PC-3 (cell line): Measurements from ENCODE around the gene BATF3. TPM values are rescaled to one million over a fixed set of nuclear protein-coding genes. Genes with fewer than 3 reads are reported as not detected.

Source experiments
- ATAC-seq: fragments of 200-7000 bp; cut with Tn5 transposase; 2 replicates; pipeline ENCODE4 v1.9.1; 2020; ENCODE audit warnings: mild to moderate bottlenecking, moderate library complexity
- BruUV-seq: library from RNA; stranded (reverse); fragments of 400-500 nt; replicated peaks from 2 replicates; lab custom pipeline; 2021; lab: Mats Ljungman, UMichigan
- CTCF ChIA-PET: fragments of 300-600 bp; sonication (Branson Sonifier 250); formaldehyde crosslinking; loops from one replicate; lab custom pipeline; 2022; ENCODE audit warnings: antibody characterized with exemption; lab: Charles Lee
- POLR2A ChIA-PET: fragments of 300-600 bp; sonication (Branson Sonifier 250); formaldehyde crosslinking; loops from one replicate; lab custom pipeline; 2022; ENCODE audit warnings: antibody characterized with exemption; ENCODE audit not compliant: unreplicated experiment; lab: Charles Lee
- DNase-seq: peaks from one replicate; pipeline ENCODE4 v3.0.0-alpha.2; 2015
- H2AFZ ChIP-seq: fragments of 300-600 bp; sonication (generic); 2 replicates; pipeline ENCODE4 v1.6.0; 2016; ENCODE audit warnings: antibody characterized with exemption, low read length
- H3F3A ChIP-seq: fragments of 300-600 bp; sonication (generic); one replicate; pipeline ENCODE4 v1.6.0; 2017; ENCODE audit warnings: antibody characterized with exemption, low read length, control low read depth, mild to moderate bottlenecking; ENCODE audit not compliant: unreplicated experiment
- H3K27ac ChIP-seq: fragments of 300-600 bp; sonication (generic); 2 replicates; pipeline ENCODE4 v1.5.1; 2016; ENCODE audit warnings: mild to moderate bottlenecking, low read length
- H3K27me3 ChIP-seq: fragments of 300-600 bp; sonication (generic); 2 replicates; pipeline ENCODE4 v1.6.1; 2016; ENCODE audit warnings: low read length, mixed read lengths
- H3K36me3 ChIP-seq: fragments of 300-600 bp; sonication (generic); 2 replicates; pipeline ENCODE4 v1.6.1; 2016; ENCODE audit warnings: low read depth, mixed run types, low read length, mixed read lengths
- H3K4me1 ChIP-seq: fragments of 300-600 bp; sonication (generic); 2 replicates; pipeline ENCODE4 v1.5.1; 2016; ENCODE audit warnings: low read length; ENCODE audit not compliant: insufficient read depth
- H3K4me2 ChIP-seq: fragments of 300-600 bp; sonication (generic); 2 replicates; pipeline ENCODE4 v1.6.0; 2016; ENCODE audit warnings: low read length
- H3K4me3 ChIP-seq: fragments of 300-600 bp; sonication (generic); 2 replicates; pipeline ENCODE4 v1.5.1; 2016; ENCODE audit warnings: mild to moderate bottlenecking, low read length, mixed read lengths
- H3K79me2 ChIP-seq: fragments of 300-600 bp; sonication (generic); 2 replicates; pipeline ENCODE4 v1.6.1; 2017; ENCODE audit warnings: low read length, mixed read lengths
- H3K9ac ChIP-seq: fragments of 300-600 bp; sonication (generic); 2 replicates; pipeline ENCODE4 v1.6.0; 2016; ENCODE audit warnings: mild to moderate bottlenecking, low read length
- H3K9me2 ChIP-seq: fragments of 300-600 bp; sonication (generic); replicated peaks from 2 replicates; pipeline ENCODE4 v1.6.1; 2016; ENCODE audit warnings: mixed run types, low read length, mixed read lengths
- H3K9me3 ChIP-seq: fragments of 300-600 bp; sonication (generic); 2 replicates; pipeline ENCODE4 v1.6.1; 2016; ENCODE audit warnings: low read length, mixed read lengths
- H4K20me1 ChIP-seq: fragments of 300-600 bp; sonication (generic); 2 replicates; pipeline ENCODE4 v1.6.1; 2016; ENCODE audit warnings: low read length, mixed read lengths
- CTCF ChIP-seq: fragments of 300-600 bp; sonication (generic); conservative IDR thresholded peaks from 2 replicates; pipeline ENCODE4 v1.5.1; 2017; ENCODE audit warnings: antibody characterized with exemption, low read depth, mild to moderate bottlenecking, low read length
- EZH2 ChIP-seq: fragments of 300-600 bp; sonication (generic); IDR thresholded peaks from one replicate; pipeline ENCODE4 v1.6.1; 2017; ENCODE audit warnings: antibody characterized with exemption, mild to moderate bottlenecking, low read length; ENCODE audit not compliant: unreplicated experiment
- EZH2phosphoT487 ChIP-seq: fragments of 300-600 bp; sonication (generic); IDR thresholded peaks from 2 replicates; pipeline ENCODE4 v1.6.1; 2018; ENCODE audit warnings: mild to moderate bottlenecking, antibody characterized with exemption, low read length, borderline replicate concordance
- intact Hi-C: fragments of 100-400 bp; cut with micrococcal nuclease; formaldehyde crosslinking; loops from 2 replicates; pipeline ENCODE4 v1.9.0; 2023
- total RNA-seq: library from RNA; depleted of rRNA; stranded (reverse); fragments of >200 nt; gene quantifications from 2 replicates; pipeline ENCODE4 v1.2.3, GENCODE V29; 2014

The BATF3 gene
- total RNA-seq, 1 experiment from 2014 or later: 4.3 TPM

GRCh38 chr1:212737559-212737958 lies 37.9 kb upstream of the BATF3 start:
- POLR2A ChIA-PET: interaction anchor here (0.6 kb wide), 1 partner anchor 318 kb away, joined by 3 read pairs; no protein-coding TSS in a partner anchor

GRCh38 chr1:212733109-212733508 lies 33.5 kb upstream of the BATF3 start:
- H3K9me3 ChIP-seq: no peaks in the 10 kb centered on the region
- CTCF ChIA-PET: no interaction called here
- no peak overlapping the region for H3K27ac ChIP-seq
- no peaks in the 10 kb centered on the region for H3K4me1 ChIP-seq
- H3K27me3 ChIP-seq: no peaks in the 10 kb centered on the region
- H4K20me1 ChIP-seq: no peaks in the 10 kb centered on the region
- H3K79me2 ChIP-seq: no peaks in the 10 kb centered on the region
- no peaks in the 10 kb centered on the region for H3F3A ChIP-seq
- ATAC-seq (no peak), DNase-seq (no peak)
- H3K4me3 ChIP-seq: no peak overlapping the region
- BruUV-seq: no TSS peak
- POLR2A ChIA-PET: no interaction called here
- TF ChIP-seq EZH2 (no peak), CTCF (no peak), EZH2phosphoT487 (no peak)
- no peaks in the 10 kb centered on the region for H3K36me3 ChIP-seq
- no peaks in the 10 kb centered on the region for H3K9me2 ChIP-seq
- intact Hi-C loops: no loop called here
- no peak overlapping the region for H2AFZ ChIP-seq
- no peak overlapping the region for H3K4me2 ChIP-seq
- no peak overlapping the region for H3K9ac ChIP-seq

More at GRCh38 chr1:212737559-212737958, 37.9 kb upstream of the BATF3 start:
- H3K4me1 ChIP-seq: no peaks in the 10 kb centered on the region
- H3K9ac ChIP-seq: no peak overlapping the region
- intact Hi-C loops: no loop called here
- no peak overlapping the region for H3K4me2 ChIP-seq
- H3K9me3 ChIP-seq: no peaks in the 10 kb centered on the region
- H3K27ac ChIP-seq: no peak overlapping the region
- ATAC-seq (no peak), DNase-seq (no peak)
- no peak overlapping the region for H2AFZ ChIP-seq
- no peaks in the 10 kb centered on the region for H3F3A ChIP-seq
- no peaks in the 10 kb centered on the region for H4K20me1 ChIP-seq
- TF ChIP-seq EZH2phosphoT487 (no peak), EZH2 (no peak), CTCF (no peak)
- no peaks in the 10 kb centered on the region for H3K27me3 ChIP-seq
- CTCF ChIA-PET: no interaction called here
- H3K79me2 ChIP-seq: no peaks in the 10 kb centered on the region
- 0 out of 2 replicates have a peak, but pooled peaks cover 5% of the 10 kb centered on the region for H3K36me3 ChIP-seq
- H3K9me2 ChIP-seq: no peaks in the 10 kb centered on the region
- no TSS peak for BruUV-seq
- H3K4me3 ChIP-seq: no peak overlapping the region

GRCh38 chr1:212731630-212732029 lies 32.0 kb upstream of the BATF3 start:
- no peaks in the 10 kb centered on the region for H3K36me3 ChIP-seq
- no peaks in the 10 kb centered on the region for H3K4me1 ChIP-seq
- no peaks in the 10 kb centered on the region for H3K9me2 ChIP-seq
- TF ChIP-seq EZH2 (no peak), CTCF (no peak), EZH2phosphoT487 (no peak)
- DNase-seq: no peak
- H2AFZ ChIP-seq: no peak overlapping the region
- no TSS peak for BruUV-seq
- H3K27me3 ChIP-seq: no peaks in the 10 kb centered on the region
- no peaks in the 10 kb centered on the region for H3F3A ChIP-seq
- ATAC-seq: no peak
- H3K9me3 ChIP-seq: no peaks in the 10 kb centered on the region
- no peak overlapping the region for H3K27ac ChIP-seq
- no peaks in the 10 kb centered on the region for H4K20me1 ChIP-seq
- ChIA-PET CTCF (no interaction called here), POLR2A (no interaction called here)
- H3K4me2 ChIP-seq: no peak overlapping the region
- no peak overlapping the region for H3K4me3 ChIP-seq
- no peaks in the 10 kb centered on the region for H3K79me2 ChIP-seq
- intact Hi-C loops: no loop called here
- no peak overlapping the region for H3K9ac ChIP-seq
